Transverse colon (tissue), 4 donors: ENCODE results near the gene SLC36A3. TPM values are rescaled to one million over a fixed set of nuclear protein-coding genes. Genes with fewer than 3 reads are reported as not detected.

Source experiments
- DNase-seq: peaks from one replicate; pipeline ENCODE4 v3.0.0-alpha.2; 2019
- H3K27ac ChIP-seq, 4 donors: fragments of 200-600 bp; sonication (generic); 2 replicates each; pipeline ENCODE4 v1.5.1; 2016 to 2018; ENCODE audit warnings: inconsistent platforms in 4 of 4
- H3K27me3 ChIP-seq: fragments of 200-600 bp; sonication (generic); 2 replicates; pipeline ENCODE4 v1.5.1; 2017; ENCODE audit warnings: inconsistent platforms
- H3K36me3 ChIP-seq, 4 donors: fragments of 200-600 bp; sonication (generic); 2 replicates each; pipeline ENCODE4 v1.5.1; 2017 to 2019; ENCODE audit warnings: inconsistent platforms in 4 of 4
- H3K4me1 ChIP-seq, 4 donors: fragments of 200-600 bp; sonication (generic); 2 replicates each; pipeline ENCODE4 v1.5.1; 2017 to 2020; ENCODE audit warnings: inconsistent platforms in 4 of 4
- H3K4me3 ChIP-seq, 4 donors: fragments of 200-600 bp; sonication (generic); 1 replicate in 1 of 4; 2 replicates in 3 of 4; pipeline versions ENCODE4 v1.5.1 to v1.6.1; 2017 to 2019; ENCODE audit warnings: inconsistent platforms in 4 of 4
- H3K9me3 ChIP-seq, 2 donors: fragments of 200-600 bp; sonication (generic); 2 replicates each; pipeline ENCODE4 v1.5.1; 2017 to 2019; ENCODE audit warnings: inconsistent platforms in 2 of 2
- EP300 ChIP-seq: sonication (generic); formaldehyde crosslinking; IDR thresholded peaks from one replicate; pipeline ENCODE4 v1.6.1; 2017; ENCODE audit warnings: antibody characterized with exemption, low read depth
- POLR2A ChIP-seq: fragments of 450-650 bp; IDR thresholded peaks from one replicate; pipeline ENCODE4 v1.6.1; 2016; ENCODE audit warnings: antibody characterized with exemption, mild to moderate bottlenecking, moderate library complexity
- POLR2AphosphoS5 ChIP-seq, 3 donors: sonication (generic); formaldehyde crosslinking; IDR thresholded peaks; one replicate each; pipeline ENCODE4 v1.6.1; 2016; ENCODE audit warnings: antibody characterized with exemption in 3 of 3
- WGBS, 2 donors: methylation state at CpG; one replicate each; pipeline ENCODE4 v1.1.5; 2018; ENCODE audit warnings: low coverage in 1 of 2; 5-methylcytosine and 5-hydroxymethylcytosine counted together
- in situ Hi-C, 4 donors: fragments of 200-750 bp; cut with MboI; loops; one replicate each; pipeline versions ENCODE4 v1.15.0 to v1.15.1; 2017; ENCODE audit warnings: low sequenced_read_pairs in 3 of 4, low pct_ligation_motif_present in 1 of 4, low pct_unique_long_range_greater_than_20kb in 1 of 4
- intact Hi-C: fragments of 100-400 bp; cut with DNase I; formaldehyde crosslinking; loops from one replicate; pipeline ENCODE4 v1.15.1; 2023; ENCODE audit warnings: low total_unique reads
- total RNA-seq, 4 donors: library from RNA; depleted of rRNA; stranded (reverse); fragments of >200 nt; gene quantifications; one replicate each; pipeline ENCODE4 v1.1.0, GENCODE V29; 2016
- TF ChIP-seq, protein P1 (sequence below), 5 experiments: fragments of 200-600 bp in 3 of 5; fragments of 450-650 bp in 2 of 5; sonication (generic) in 3 of 5; IDR thresholded peaks; 1 replicate in 2 of 5; 2 replicates in 3 of 5; pipeline ENCODE4 v1.5.1; 2016 to 2017; ENCODE audit warnings: antibody characterized with exemption in 5 of 5, inconsistent platforms in 3 of 5, mild to moderate bottlenecking in 2 of 5, moderate library complexity in 1 of 5

Gene SLC36A3
- total RNA-seq, 4 donors from 2014 or later, result not detected

DNA sequence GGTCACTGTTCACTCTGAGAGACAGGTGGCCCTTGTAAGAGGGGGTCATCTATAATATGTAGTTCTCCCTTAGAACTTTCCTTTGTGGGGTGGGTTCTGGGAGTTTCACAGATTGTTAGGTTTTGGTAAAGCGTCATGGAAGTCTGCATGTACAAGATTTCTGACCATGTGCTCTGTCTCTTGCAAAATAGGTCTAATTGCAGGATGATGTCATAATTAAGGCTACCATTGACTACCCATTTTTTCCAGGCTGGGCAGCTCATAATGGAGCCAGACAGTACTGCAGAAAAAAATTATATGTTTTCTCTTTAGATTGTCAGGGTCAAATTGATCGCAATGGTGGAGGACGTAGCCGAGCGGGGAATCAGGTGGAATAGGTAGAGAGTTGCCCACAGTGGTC lies 54.3 kb downstream of the SLC36A3 start:
- Histone ChIP-seq H3K27me3 (no peaks in the 10 kb centered on the region), H3K4me1 (peaks cover 7 to 24% (median 14%) of the 10 kb centered on the region in 4 donors), H3K9me3 (no peaks in the 10 kb centered on the region), H3K36me3 (no peaks in the 10 kb centered on the region), H3K4me3 (no peak overlapping the region), H3K27ac (no peak overlapping the region)
- no peak for DNase-seq
- 80 to 89% methylated on average over 5 of the region's 5 CpGs for WGBS, 2 donors
- TF ChIP-seq POLR2AphosphoS5 (IDR thresholded peaks at IDR 0.05), result no peak
- no peak for TF ChIP-seq EP300
- TF ChIP-seq, protein P1, sequence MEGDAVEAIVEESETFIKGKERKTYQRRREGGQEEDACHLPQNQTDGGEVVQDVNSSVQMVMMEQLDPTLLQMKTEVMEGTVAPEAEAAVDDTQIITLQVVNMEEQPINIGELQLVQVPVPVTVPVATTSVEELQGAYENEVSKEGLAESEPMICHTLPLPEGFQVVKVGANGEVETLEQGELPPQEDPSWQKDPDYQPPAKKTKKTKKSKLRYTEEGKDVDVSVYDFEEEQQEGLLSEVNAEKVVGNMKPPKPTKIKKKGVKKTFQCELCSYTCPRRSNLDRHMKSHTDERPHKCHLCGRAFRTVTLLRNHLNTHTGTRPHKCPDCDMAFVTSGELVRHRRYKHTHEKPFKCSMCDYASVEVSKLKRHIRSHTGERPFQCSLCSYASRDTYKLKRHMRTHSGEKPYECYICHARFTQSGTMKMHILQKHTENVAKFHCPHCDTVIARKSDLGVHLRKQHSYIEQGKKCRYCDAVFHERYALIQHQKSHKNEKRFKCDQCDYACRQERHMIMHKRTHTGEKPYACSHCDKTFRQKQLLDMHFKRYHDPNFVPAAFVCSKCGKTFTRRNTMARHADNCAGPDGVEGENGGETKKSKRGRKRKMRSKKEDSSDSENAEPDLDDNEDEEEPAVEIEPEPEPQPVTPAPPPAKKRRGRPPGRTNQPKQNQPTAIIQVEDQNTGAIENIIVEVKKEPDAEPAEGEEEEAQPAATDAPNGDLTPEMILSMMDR (IDR thresholded peaks at IDR 0.05), result no peak
- no peak for TF ChIP-seq POLR2A
- intact Hi-C loops (no loop called here), in situ Hi-C loops (no loop called here)

DNA sequence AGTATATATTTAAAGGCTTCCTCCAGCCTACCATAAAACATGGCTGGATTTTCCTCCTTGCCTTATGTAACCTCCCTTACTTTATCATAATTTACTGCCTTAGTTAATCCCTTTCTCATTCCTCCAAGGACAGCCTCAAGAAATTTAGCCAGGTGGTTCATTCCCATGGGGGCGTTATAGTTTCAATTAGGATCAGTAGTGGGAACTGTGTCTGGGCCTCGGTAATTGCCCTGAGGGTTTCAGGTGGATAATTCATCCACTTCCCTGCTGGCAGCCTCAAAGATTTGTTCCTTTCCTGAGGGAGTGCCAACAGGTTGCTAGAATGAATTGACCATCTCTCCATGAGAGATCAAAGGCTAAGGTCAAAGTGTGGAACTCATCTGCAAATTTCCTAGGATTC lies 54.9 kb downstream of the SLC36A3 start:
- intact Hi-C loops (no loop called here), in situ Hi-C loops (no loop called here)
- no peak for DNase-seq
- no peaks in the 10 kb centered on the region for H3K9me3 ChIP-seq
- no peaks in the 10 kb centered on the region for H3K27me3 ChIP-seq
- H3K36me3 ChIP-seq, result no peaks in the 10 kb centered on the region
- WGBS, 2 donors, result 51% methylated on average over 2 of the region's 2 CpGs; no CpG with 5 or more reads in 1 of the 2 donors
- no peak for TF ChIP-seq POLR2A
- TF ChIP-seq, protein P1 (IDR thresholded peaks at IDR 0.05), result no peak
- TF ChIP-seq POLR2AphosphoS5 (IDR thresholded peaks at IDR 0.05), result no peak
- TF ChIP-seq EP300, result no peak
- no peak overlapping the region for H3K27ac ChIP-seq
- H3K4me3 ChIP-seq, result no peak overlapping the region
- H3K4me1 ChIP-seq, result peaks cover 1 to 17% (median 9%) of the 10 kb centered on the region in 4 donors

DNA sequence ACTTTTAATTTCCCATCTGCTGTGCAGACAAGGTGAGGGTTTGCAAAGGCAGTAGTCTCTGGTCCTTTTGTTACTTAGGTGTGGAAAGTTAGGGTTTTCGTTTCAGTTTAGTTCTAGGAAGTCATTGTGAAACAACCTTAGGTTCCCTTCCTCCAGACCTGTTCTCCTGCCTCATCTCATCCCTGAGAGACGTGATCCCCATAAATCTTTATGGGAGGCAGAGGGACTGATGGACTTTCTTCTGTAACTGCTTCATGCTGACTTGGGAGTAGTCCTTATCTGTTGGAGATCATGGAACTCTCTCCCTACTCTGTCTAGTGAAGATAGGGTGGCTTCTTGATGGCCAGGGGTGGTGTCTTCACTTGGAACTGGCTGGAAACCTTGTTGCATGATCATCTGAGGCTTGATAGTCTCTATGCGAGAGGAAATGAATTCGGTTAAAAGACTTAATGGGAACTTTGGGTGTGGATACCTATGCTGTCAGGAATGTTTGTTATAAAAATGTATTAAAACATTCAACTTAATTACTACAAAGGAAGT lies 57.8 kb downstream of the SLC36A3 start:
- no peak for DNase-seq
- 61 to 75% methylated on average over 1 to 4 of the region's 4 CpGs for WGBS, 2 donors

DNA sequence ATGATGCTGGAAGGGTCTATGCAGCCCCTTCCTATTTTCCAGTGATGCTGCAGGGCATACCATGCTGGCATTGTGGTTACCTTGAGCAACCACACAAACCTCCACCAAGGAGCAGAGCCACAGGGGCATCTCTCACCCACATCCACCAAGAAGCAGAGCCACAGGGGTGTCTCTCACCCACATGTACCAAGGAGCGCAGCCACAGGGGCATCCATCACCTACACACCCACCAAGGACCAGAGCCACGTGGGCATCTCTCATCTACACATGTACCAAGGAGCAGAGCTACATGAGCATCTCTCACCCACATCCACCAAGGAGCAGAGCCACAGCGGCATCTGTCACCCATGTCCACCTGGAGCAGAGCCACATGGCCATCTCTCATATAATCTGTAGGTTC lies 59.4 kb downstream of the SLC36A3 start:
- no peaks in the 10 kb centered on the region for H3K27me3 ChIP-seq
- 92% methylated on average over 2 of the region's 3 CpGs; no CpG with 5 or more reads in 1 of the 2 donors for WGBS, 2 donors
- intact Hi-C loops (no loop called here), in situ Hi-C loops (no loop called here)
- H3K9me3 ChIP-seq, result no peaks in the 10 kb centered on the region
- no peaks in the 10 kb centered on the region for H3K36me3 ChIP-seq
- no peaks in the 10 kb centered on the region for H3K4me1 ChIP-seq
- H3K27ac ChIP-seq, result no peak overlapping the region
- DNase-seq, result no peak
- no peak overlapping the region for H3K4me3 ChIP-seq
- TF ChIP-seq POLR2A (no peak), POLR2AphosphoS5 (IDR thresholded peaks at IDR 0.05) (no peak), EP300 (no peak)
- TF ChIP-seq, protein P1 (IDR thresholded peaks at IDR 0.05), result no peak

More for the DNA sequence above, 57.8 kb downstream of the SLC36A3 start:
- Histone ChIP-seq H3K9me3 (no peaks in the 10 kb centered on the region), H3K4me3 (no peak overlapping the region), H3K36me3 (no peaks in the 10 kb centered on the region), H3K27me3 (no peaks in the 10 kb centered on the region), H3K4me1 (no peaks in the 10 kb centered on the region), H3K27ac (no peak overlapping the region)
- intact Hi-C loops, result no loop called here
- no peak for TF ChIP-seq POLR2AphosphoS5 (IDR thresholded peaks at IDR 0.05)
- no peak for TF ChIP-seq POLR2A
- no peak for TF ChIP-seq EP300
- TF ChIP-seq, protein P1 (IDR thresholded peaks at IDR 0.05), result no peak
- in situ Hi-C loops, result no loop called here
